Medulla oblongata (tissue), 1 donor: Measurements from ENCODE around the gene FAM3C.
"Not testable (repeated sequence)": the region's sequence is repeated elsewhere in the genome, so short reads cannot be mapped to it uniquely, and the experiment has no call there.

Experiments
- DNase-seq: peaks from one replicate; pipeline ENCODE4 v3.0.0-alpha.2; 2015; ENCODE audit errors: extremely low spot score

FAM3C gene

GRCh38 chr7:121395961-121396757, at the start of gene FAM3C:
Gene FAM3C, minus strand, starts transcription at chr7:121396308. Its CDS starts 13,339 bp downstream, at chr7:121382969.
- DNase-seq: peak; percentile 95

- DNase-seq: no peak
These were observed 46.7 kb upstream of the FAM3C start for GRCh38 chr7:121442845-121443244.

DNA sequence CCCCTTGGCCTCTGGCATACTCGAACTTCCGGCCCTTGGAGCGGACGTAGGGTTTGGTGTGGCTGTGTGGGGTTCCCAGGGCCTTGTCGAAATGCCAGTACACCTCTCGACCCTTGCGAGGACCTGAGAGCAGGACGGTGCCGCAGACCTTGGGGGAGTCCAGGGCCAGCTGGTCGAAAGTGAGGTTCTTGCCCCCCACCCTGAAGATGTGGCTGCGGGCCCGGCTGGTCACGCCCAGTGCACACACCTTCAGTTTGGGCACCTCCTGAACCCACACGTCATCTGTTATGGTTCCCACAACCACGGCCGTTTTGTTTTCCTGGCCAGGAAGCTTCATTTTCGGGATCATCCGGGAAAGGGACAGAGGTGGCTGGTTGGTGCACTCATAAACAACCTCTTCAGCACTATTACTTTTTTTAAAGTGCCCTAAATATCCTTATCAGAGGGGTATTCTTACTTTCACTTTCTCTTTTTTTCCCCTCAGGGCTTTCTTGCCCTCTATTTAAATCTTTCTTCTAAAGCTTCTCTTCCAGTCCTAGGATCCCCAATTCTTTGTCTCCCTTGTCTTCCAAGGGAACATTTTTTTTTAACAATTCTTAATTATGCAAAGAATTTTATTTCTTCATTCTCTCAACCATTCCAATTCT, 44.9 kb upstream of the FAM3C start:
- DNase-seq: no peak

DNA sequence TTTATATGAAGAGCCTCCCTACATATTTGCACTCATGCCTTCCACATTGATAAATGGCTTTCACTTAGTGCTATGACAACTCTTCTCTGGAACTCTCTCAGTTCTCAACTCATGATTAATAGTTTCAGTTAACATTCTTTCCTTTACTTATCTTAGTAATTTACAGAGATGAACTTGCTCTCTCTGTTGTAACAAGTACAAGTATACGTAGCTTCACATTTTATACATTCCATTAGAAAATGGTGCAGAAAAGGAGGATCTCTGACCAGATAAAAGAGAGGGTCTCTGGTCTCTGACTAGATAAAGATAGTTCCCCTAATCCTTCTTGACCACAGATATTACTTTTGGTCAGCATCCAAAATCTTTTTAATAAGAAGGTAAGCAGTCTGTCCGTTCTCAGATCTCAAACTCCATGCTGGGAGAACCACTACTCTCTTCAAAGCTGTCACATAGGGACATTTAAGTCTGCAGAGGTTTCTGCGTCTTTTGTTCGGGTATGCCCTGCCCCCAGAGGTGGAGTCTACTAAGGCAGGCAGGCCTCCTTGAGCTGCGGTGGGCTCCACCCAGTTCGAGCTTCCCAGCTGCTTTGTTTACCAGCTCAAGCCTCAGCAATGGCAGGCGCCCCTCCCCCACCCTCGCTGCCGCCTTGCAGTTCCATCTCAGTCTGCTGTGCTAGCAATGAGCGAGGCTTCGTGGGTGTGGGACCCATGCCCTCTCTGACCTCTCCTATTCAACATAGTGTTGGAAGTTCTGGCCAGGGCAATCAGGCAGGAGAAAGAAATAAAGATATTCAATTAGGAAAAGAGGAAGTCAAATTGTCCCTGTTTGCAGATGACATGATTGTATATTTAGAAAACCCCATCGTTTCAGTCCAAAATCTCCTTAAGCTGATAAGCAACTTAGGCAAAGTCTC, 42.2 kb upstream of the FAM3C start:
- peak; percentile 11 for DNase-seq

DNA sequence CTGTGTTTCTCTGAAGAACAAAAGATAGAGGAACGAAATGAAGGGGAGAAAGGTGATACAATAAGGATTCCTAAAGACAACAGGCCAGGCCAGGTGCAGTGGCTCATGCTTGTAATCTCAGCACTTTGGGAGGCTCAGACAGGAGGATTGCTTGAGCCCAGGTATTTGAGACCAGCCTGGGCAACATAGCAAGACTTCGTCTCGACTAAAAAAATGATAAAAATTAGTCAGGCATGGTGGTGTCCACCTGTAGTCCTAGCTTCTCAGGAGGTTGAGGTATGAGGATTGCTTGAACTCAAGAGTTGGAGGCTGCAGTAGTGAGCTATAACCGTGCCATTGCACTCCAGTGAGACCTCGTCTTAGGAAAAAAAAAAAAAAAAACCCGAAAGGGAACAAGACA, 41.4 kb upstream of the FAM3C start:
- no peak for DNase-seq

DNA sequence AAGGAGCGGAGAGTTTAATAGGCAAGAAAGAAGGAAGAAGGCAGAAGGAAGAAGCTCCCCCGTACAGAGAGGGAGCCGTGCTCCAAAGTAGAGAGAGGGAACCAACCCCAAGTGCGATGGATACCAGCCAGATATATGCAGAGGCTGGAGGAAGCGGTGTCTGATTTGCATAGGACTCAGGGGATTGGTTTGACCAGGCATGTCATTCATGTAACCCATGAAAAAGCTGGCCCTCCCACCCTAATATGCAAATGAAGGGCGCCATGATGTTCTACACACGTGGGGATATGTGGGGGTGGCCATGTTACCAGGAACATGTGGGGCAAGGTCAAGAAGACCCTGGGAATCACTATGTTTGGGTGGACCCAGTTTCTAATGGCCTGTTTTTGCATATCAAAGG, 40.6 kb upstream of the FAM3C start:
- no peak for DNase-seq

DNA sequence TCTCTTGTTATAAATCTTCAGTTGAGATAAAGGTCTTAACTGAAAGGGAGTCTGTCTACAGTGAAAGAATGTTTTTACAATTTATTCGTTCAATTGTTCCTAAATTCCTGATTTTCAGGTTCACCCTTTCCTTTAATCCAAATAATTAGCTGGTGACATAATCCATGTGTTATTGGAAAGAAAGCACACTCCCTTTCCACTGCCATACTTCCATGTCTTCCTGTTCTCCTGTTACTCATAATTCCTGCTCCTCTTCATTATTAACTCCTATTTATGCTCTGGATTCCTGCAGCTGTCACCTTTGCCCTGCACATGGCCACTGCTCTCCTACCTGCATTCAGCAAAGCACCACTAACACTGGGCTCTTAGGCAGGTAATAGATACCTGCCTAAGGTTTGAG, 40.0 kb upstream of the FAM3C start:
- no peak for DNase-seq

DNA sequence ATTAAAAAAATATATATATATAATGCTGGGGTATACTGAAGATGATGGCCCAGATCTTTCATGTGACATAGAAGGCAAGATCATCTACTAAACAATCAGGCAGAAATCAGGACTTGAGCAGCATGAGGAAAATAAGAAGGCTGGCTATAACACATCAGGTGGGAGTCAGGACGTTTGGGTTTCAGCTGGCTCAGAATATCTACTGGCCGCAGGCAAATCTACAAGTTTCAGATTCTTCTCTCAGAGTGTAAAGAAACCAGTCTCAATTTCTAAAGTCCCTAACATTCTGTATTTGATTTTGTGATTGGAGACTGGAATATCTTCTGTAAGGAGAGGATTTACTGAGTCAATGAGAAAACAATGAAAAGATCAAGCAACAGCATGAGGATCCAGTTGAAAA, 37.7 kb upstream of the FAM3C start:
- no peak for DNase-seq

DNA sequence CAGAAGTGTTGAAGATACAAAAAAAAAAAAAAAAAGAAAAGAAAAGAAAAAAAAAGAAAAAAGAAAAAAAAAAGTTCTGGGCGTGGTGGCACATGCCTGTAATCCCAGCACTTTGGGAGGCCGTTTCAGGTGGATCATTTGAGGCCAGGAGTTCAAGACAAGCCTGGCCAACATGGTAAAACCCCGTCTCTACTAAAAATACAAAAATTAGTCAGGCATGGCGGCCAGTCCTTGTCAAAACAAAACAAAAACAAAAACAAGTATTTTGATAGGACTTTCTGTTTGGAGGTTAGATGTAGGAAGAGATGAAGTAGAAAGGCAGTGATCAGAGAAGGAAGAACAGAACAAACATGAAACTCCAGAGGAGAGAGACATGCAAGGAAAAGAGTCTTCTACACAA, 36.4 kb upstream of the FAM3C start:
- DNase-seq: not testable (repeated sequence)

DNA sequence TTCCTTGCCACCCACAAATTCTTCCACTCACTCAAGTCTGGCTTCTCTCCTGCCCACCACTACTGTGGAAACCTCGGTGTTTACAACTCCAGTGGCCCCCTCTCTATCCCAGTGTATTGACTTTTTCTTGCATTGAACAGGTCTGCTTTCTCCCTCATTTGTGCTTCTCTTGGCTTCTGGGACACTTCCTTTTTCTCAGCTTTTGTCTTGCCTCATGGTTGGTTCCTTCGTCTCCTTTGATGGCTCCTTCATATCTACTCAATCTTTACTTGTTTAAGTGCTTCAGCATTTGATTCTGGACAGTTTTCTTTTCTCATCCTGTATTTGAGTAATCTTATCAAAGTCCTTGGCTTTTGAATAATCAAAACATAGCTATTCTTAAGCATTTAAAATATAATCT, 35.9 kb upstream of the FAM3C start:
- DNase-seq: no peak

GRCh38 chr7:121431389-121431995, 35.4 kb upstream of the FAM3C start:
- no peak for DNase-seq

DNA sequence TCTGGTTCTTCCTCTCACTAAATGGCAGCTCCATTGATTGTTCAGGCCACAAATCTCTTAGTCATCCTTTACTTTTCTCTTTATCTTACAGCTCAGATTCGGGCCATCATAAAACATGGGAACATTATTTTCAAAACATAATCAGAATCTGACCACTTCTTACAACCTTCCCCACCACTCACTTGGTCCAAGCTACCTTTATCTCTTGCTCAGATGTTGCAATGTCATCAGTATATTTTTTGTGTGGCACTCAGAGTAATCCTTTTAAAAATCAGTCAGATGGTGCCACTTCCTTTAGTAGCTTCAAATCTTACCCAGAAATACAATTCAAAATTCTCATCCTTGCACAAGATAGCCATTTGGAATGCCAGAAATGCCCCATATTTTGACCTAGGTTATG, 34.5 kb upstream of the FAM3C start:
- DNase-seq: no peak

- DNase-seq: no peak
These were observed 33.7 kb upstream of the FAM3C start for GRCh38 chr7:121429798-121430197.

GRCh38 chr7:121428855-121429489, 32.9 kb upstream of the FAM3C start:
- DNase-seq: no peak

DNA sequence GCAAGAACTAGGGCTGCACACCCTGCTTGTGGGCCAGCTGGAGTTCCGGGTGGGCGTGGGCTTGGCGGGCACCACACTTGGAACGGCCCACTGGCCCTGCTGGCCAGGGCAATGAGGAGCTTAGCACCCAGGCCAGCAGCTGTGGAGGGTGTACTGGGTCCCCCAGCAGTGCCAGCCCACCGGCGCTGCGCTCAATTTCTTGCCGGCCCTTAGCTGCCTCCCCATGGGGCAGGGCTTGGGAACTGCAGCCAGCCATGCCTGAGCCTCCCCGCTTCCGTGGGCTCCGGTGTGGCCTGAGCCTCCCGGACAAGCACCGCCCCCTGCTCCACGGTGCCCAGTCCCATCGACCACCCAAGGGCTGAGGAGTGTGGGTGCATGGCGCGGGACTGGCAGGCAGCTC, 25.6 kb upstream of the FAM3C start:
- DNase-seq: not testable (repeated sequence)

DNA sequence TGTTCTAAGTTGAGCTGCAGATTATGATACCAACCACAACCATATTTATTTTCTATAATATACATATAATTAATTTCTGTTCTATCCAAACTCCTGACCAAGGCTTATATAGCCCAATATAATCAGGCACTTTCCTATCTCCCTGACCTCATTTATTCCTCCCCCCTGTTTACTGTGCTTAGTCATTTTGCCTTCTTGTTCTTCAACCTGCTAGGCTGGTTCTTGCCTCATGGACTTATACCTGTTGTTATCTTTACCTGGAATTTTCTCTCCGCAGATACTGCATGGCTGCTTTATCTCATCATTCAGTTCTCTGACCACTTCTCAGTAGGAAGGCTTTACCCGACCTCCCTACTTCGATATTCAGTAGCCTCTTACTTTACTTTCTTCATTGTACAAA, 24.9 kb upstream of the FAM3C start:
- DNase-seq: no peak

DNA sequence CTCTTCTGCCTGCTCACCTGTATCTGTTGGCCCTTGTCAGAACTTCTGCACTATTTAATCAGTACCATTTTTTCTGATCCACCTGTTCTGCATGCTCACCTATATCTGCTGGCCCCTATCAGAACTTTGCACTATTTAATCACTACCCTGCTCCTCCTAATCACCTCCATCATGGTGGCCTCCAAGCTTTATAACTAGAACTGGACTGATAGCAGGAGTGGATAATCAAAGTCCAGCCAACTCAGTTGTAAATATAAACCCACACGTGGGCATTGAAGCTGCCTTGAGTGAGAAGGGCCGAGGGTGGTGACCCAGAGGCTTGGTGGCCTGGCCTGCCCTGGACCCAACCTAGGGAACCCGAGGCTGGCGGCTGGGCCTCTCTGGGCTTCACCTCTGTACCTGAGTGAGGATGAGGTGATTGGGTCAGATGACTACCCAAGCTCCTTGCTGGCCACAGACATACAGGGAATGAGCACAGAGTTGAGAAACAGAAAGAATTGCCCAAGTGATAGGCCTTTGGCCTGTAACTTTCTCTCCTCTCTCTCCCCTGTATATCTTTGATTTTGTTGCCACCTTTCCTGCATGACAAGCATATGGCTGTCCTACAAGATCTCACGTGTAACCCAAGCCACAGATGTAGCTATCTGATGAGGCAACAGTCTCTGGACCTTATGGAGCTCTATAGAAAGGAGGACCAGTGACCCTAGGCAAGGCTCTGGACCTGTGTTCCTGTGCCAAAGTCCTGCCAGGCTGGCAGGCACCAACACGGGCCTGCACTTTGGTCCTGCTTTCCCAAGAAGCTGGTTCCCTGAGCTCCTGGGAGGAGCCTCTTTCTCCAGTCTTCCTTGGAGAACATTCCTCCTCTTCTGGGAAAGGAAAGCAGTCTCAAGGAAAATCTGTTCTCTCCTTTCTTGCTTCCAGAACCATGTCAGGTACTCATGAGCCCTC, 23.4 kb upstream of the FAM3C start:
- DNase-seq: no peak

GRCh38 chr7:121416533-121416932, 20.4 kb upstream of the FAM3C start:
- DNase-seq: no peak

- DNase-seq: no peak
These were observed 18.3 kb upstream of the FAM3C start for GRCh38 chr7:121414436-121414835.

DNA sequence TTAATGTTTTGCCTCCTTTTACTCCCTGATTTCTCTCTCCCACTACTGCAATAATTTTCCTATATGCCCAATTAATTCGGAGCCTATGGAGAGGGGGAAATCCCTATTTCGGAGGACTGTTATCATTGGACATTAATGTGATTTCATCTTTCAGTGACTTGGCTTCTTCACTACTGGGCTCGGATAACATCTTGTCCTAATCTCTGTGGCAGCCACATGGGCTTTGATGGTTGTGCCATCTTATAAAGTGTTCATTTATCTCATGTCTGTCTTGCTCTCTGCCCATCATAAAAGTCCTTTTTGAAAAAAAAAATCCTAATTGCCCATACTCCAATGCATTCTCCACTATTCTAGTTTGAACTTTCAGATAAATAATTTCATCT, 15.5 kb upstream of the FAM3C start:
- DNase-seq: no peak
